RPMI7951 (cell line): ENCODE data around the gene CRLF3. TPM values are rescaled to one million over a fixed set of nuclear protein-coding genes. Genes with fewer than 3 reads are reported as not detected.
"Not testable (repeated sequence)": the region's sequence is repeated elsewhere in the genome, so short reads cannot be mapped to it uniquely, and the experiment has no call there.

ENCODE experiments used
- DNase-seq: peaks from one replicate; pipeline ENCODE4 v3.0.0-alpha.2; 2012; ENCODE audit warnings: low read depth
- total RNA-seq: library from RNA; depleted of rRNA; stranded (reverse); fragments of >200 nt; shearing (Covaris generic); gene quantifications from 2 replicates; pipeline ENCODE4 v1.2.3, GENCODE V29; 2014

The CRLF3 gene
- total RNA-seq, 1 experiment from 2014 or later, result 17.1 TPM

GRCh38 chr17:30814860-30815259, 9.6 kb downstream of the CRLF3 start:
- DNase-seq, result not testable (repeated sequence)

- not testable (repeated sequence) for DNase-seq
These were observed 10.3 kb downstream of the CRLF3 start for GRCh38 chr17:30814236-30814635.

- DNase-seq, result peak; percentile 12
These were observed 12.0 kb downstream of the CRLF3 start for GRCh38 chr17:30812218-30813177.

DNA sequence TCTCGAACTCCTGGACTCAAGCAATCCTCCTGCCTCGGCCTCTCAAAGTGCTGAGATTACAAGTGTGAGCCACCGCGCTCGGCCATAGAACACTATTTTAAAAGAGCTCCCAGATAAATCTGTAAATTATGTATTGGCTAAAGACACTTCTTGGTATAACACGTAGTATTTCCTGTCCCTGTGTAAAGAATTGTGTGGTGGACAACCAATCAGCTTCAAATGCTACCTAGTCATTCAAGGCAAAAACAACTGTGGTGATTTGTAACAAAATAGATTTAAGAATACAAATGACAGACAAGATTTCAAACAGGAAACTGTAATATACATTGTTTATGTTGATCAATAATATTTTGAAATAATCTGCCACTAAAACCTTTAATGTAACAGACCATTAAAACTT, 14.6 kb downstream of the CRLF3 start:
- no peak for DNase-seq

GRCh38 chr17:30808785-30809286, 15.7 kb downstream of the CRLF3 start:
- no peak for DNase-seq

GRCh38 chr17:30807896-30808295, 16.6 kb downstream of the CRLF3 start:
- no peak for DNase-seq

GRCh38 chr17:30805944-30806456, 18.5 kb downstream of the CRLF3 start:
- DNase-seq, result no peak

GRCh38 chr17:30801671-30802070, 22.8 kb downstream of the CRLF3 start:
- no peak for DNase-seq

DNA sequence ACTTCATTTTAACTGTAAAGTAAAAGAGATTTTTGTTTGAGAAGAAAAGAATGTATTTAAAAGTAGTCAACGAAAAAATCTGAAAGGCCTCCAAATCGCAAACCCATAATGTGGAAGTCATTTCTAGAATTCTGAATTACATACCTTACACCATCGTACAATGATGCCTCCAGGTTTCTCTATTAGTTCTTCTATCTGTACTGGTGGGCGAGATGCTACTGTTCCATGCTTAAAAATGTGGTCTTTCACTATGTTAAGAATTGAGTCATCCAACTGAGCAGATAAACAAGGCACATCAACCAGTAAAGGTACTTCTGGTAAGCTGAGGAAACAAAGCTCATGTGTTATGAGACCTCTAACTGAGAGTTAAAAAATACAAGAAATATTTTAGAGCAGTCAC, 28.5 kb downstream of the CRLF3 start:
- DNase-seq, result no peak

- DNase-seq, result no peak
These were observed 30.1 kb downstream of the CRLF3 start for GRCh38 chr17:30794372-30794771.

GRCh38 chr17:30793282-30793977, 31.1 kb downstream of the CRLF3 start:
- no peak for DNase-seq

DNA sequence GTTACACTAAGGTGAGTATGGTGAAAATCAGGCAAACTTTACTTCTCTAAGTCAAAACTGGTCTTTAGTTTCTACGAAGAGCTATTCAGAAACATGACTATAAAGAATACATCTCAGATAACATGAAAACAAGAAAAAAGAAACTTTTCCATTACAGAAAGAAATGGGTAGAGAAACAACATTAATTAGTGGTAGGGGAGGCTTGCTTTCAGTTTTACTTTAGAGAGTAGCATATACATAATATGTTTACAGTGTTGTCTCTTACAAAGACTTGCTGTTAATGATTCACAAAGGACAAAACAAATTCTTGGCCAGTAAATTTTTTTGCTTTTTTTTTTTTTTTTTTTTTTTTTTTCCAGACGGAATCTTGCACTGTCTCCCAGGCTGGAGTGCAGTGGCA, 34.2 kb downstream of the CRLF3 start:
- no peak for DNase-seq

DNA sequence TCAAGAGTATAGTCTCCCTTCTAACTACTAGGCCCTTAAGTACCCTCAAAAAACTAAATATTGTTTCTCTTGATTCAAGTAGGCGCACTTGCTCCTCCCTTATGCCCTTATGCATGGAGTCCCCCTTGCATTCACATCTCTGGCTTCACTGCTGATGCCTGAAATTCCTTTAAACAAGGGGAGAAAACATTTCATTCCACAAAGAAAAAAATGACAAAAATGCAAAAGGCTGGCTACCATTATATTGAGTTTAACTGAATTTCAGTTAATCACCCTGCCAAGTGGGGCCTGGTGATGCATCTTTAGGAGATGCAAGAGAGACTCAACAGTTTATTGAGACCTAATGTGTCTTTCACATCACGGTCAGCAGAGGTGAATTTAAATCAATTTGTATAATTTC, 35.6 kb downstream of the CRLF3 start:
- no peak for DNase-seq

- DNase-seq, result no peak
These were observed 42.3 kb downstream of the CRLF3 start for GRCh38 chr17:30782206-30782605.

DNA sequence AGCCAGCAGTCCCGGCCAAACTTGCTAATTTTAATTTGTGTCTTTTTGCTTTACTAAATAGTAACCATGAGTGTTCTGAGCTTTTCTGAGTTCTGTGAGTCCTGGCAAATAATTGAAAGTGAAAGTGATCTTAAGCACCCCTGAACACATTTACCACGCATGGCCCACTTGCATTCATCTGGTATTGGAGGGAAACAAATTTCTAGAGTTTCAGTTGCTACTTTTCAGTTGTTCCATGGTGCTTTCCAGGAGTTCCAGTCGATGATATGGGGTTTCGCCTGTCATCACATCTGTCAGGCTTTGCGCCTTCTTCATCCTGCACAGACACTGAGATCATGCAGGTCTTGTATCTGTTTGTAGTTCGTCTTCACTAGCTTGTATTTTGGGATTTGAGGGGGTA, 44.1 kb downstream of the CRLF3 start:
- DNase-seq, result no peak

- not testable (repeated sequence) for DNase-seq
These were observed 55.7 kb downstream of the CRLF3 start for GRCh38 chr17:30768771-30769170.

DNA sequence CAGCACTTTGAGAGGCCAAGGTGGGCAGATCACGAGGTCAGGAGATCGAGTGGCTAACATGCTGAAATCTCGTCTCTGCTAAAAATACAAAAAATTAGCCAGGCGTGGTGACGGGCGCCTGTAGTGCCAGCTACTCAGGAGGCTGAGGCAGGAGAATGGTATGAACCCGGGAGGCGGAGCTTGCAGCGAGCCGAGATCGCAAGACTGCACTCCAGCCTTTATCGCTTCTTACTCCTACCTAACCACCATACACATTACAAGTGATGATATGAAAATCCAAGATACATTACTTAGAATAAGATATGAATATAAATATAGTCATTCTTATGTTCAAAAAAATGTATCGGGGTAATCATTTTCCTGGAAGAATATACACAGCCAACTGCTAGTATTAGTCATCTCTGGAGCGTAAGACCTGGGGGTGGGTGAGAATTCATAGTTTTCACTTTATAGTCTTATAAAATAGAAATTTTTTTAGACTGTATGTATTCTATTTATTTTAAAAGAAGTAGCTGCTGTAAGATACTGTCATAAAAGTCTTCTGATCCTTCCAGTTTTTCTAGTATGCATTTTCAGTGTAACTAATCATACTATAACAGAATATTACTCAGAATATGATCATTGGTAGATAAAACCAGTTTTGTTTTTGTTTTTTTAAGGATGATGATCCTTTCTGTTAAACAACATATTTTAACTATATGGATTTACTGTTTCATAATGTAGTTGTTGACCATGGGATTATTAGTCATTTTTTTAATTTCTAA, 56.7 kb downstream of the CRLF3 start:
- DNase-seq, result not testable (repeated sequence)

GRCh38 chr17:30761060-30761459, 63.4 kb downstream of the CRLF3 start:
- no peak for DNase-seq

- not testable (repeated sequence) for DNase-seq
These were observed 71.2 kb downstream of the CRLF3 start for GRCh38 chr17:30753291-30753690.

DNA sequence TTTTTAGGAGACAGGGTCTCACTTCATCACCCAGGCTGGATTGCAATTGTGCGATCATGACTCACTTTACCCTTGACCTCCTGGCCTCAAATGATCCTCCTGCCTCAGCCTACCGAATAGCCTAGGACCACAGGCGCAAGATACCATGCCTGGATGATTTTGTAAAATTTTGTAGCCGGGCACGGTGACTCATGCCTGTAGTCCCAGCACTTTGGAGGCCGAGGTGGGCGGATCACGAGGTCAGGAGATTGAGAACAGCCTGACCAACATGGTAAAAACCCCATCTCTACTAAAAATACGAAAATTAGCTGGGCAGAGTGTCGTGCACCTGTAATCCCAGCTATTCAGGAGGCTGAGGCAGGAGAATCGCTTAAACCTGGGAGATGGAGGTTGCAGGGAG, 73.5 kb downstream of the CRLF3 start:
- not testable (repeated sequence) for DNase-seq

- DNase-seq, result not testable (repeated sequence)
These were observed 76.9 kb downstream of the CRLF3 start for GRCh38 chr17:30747621-30748020.

- not testable (repeated sequence) for DNase-seq
These were observed 81.8 kb downstream of the CRLF3 start for GRCh38 chr17:30742669-30743068.
